ENCODE results near the gene NRF1.
A peak's percentile ranks its signal among the peaks of the same experiment; 100 is the strongest.
"Not testable (repeated sequence)": the region's sequence is repeated elsewhere in the genome, so short reads cannot be mapped to it uniquely, and the experiment has no call there.

NRF1 gene

GRCh38 chr7:129611246-129612111 is at the start of gene NRF1:
NRF1 (plus strand) TSS chr7:129611720; CDS start chr7:129657352, 45,632 bp downstream.
- H4K20me1 ChIP-seq, result peaks cover 27 to 47% (median 39%) of the 10 kb centered on the region in 11 experiments; a peak in 18 of 22 replicates
- H3K4me3 ChIP-seq, result peak within 1 kb of the TSS; percentile 76 to 90 (median 83)
- no peak for TF ChIP-seq Cebpa-rat (IDR thresholded peaks at IDR 0.05)
- H3K4me2 ChIP-seq, result peak within 1 kb of the TSS; percentile 89 to 98 (median 95)
- peaks cover 59 to 79% (median 69%) of the 10 kb centered on the region in 10 experiments for H3K4me1 ChIP-seq
- peak within 1 kb of the TSS; percentile 95 to 99 (median 98) for H3K27ac ChIP-seq
- H3K9me3 ChIP-seq (replicated peaks in 1 of 11), result 0 out of 22 replicates have a peak, but pooled peaks cover 0 to 3% (median 0%) of the 10 kb centered on the region in 11 experiments
- no peaks in the 10 kb centered on the region for H3K27me3 ChIP-seq
- H3K9ac ChIP-seq, result peak within 1 kb of the TSS; percentile 96 to 99 (median 98)
- peaks cover 13 to 31% (median 23%) of the 10 kb centered on the region in 11 experiments; a peak in 21 of 22 replicates for H3K36me3 ChIP-seq

GRCh38 chr7:129566323-129566722 is 45.2 kb upstream of the NRF1 start:
- H3K27me3 ChIP-seq; H3K4me3 ChIP-seq; H3K9me3 ChIP-seq (replicated peaks in 1 of 11); H3K9ac ChIP-seq; H3K36me3 ChIP-seq; H4K20me1 ChIP-seq; H3K27ac ChIP-seq: not testable (repeated sequence)
- Histone ChIP-seq H3K4me2 (peak overlapping the region in 3 of 11 experiments; percentile 1 to 65 (median 59); a peak in 4 of 22 replicates), H3K4me1 (peaks cover 0 to 34% (median 5%) of the 10 kb centered on the region in 10 experiments; a peak in 11 of 20 replicates)

- H4K20me1 ChIP-seq, result no peaks in the 10 kb centered on the region
- 0 out of 22 replicates have a peak, but pooled peaks cover 0 to 5% (median 0%) of the 10 kb centered on the region in 11 experiments for H3K27me3 ChIP-seq
- H3K9me3 ChIP-seq (replicated peaks in 1 of 11), result no peaks in the 10 kb centered on the region
- H3K4me2 ChIP-seq, result no peak overlapping the region
- H3K27ac ChIP-seq, result no peak overlapping the region
- no peaks in the 10 kb centered on the region for H3K36me3 ChIP-seq
- H3K4me1 ChIP-seq, result peaks cover 0 to 23% (median under 1%) of the 10 kb centered on the region in 10 experiments; a peak in 9 of 20 replicates
- H3K9ac ChIP-seq, result no peak overlapping the region
- no peak overlapping the region for H3K4me3 ChIP-seq
- TF ChIP-seq Cebpa-rat (IDR thresholded peaks at IDR 0.05), result no peak
These were observed 44.1 kb upstream of the NRF1 start for GRCh38 chr7:129567377-129567776.

- Histone ChIP-seq H3K4me3 (no peak overlapping the region), H3K27ac (no peak overlapping the region), H4K20me1 (no peaks in the 10 kb centered on the region), H3K4me1 (peaks cover 0 to 17% (median 0%) of the 10 kb centered on the region in 10 experiments; a peak in 6 of 20 replicates), H3K36me3 (no peaks in the 10 kb centered on the region), H3K27me3 (0 out of 22 replicates have a peak, but pooled peaks cover 0 to 5% (median 0%) of the 10 kb centered on the region in 11 experiments), H3K9ac (no peak overlapping the region), H3K4me2 (no peak overlapping the region), H3K9me3 (replicated peaks in 1 of 11) (no peaks in the 10 kb centered on the region)
- TF ChIP-seq Cebpa-rat (IDR thresholded peaks at IDR 0.05), result no peak
These were observed 43.3 kb upstream of the NRF1 start for GRCh38 chr7:129568240-129568639.

- H3K27me3 ChIP-seq, result no peaks in the 10 kb centered on the region
- no peak for TF ChIP-seq Cebpa-rat (IDR thresholded peaks at IDR 0.05)
- H3K27ac ChIP-seq, result no peak overlapping the region
- no peak overlapping the region for H3K4me3 ChIP-seq
- H3K9me3 ChIP-seq (replicated peaks in 1 of 11), result no peaks in the 10 kb centered on the region
- H3K36me3 ChIP-seq, result no peaks in the 10 kb centered on the region
- 0 out of 22 replicates have a peak overlapping the region, but pooled peaks of 1 of the 11 experiments have one; percentile 3 for H3K4me2 ChIP-seq
- H3K9ac ChIP-seq, result no peak overlapping the region
- H4K20me1 ChIP-seq, result no peaks in the 10 kb centered on the region
- H3K4me1 ChIP-seq, result peaks cover 0 to 17% (median 0%) of the 10 kb centered on the region in 10 experiments; a peak in 6 of 20 replicates
These were observed 42.2 kb upstream of the NRF1 start for GRCh38 chr7:129569326-129569725.

GRCh38 chr7:129569811-129570215 is 41.7 kb upstream of the NRF1 start:
- TF ChIP-seq Cebpa-rat (IDR thresholded peaks at IDR 0.05), result no peak
- no peak overlapping the region for H3K9ac ChIP-seq
- no peak overlapping the region for H3K4me3 ChIP-seq
- 0 out of 22 replicates have a peak overlapping the region, but pooled peaks of 1 of the 11 experiments have one; percentile 3 for H3K4me2 ChIP-seq
- no peak overlapping the region for H3K27ac ChIP-seq
- peaks cover 0 to 17% (median 0%) of the 10 kb centered on the region in 10 experiments; a peak in 6 of 20 replicates for H3K4me1 ChIP-seq
- H3K27me3 ChIP-seq, result no peaks in the 10 kb centered on the region
- H4K20me1 ChIP-seq, result no peaks in the 10 kb centered on the region
- no peaks in the 10 kb centered on the region for H3K36me3 ChIP-seq
- no peaks in the 10 kb centered on the region for H3K9me3 ChIP-seq (replicated peaks in 1 of 11)

GRCh38 chr7:129571201-129571600 is 40.3 kb upstream of the NRF1 start:
- Histone ChIP-seq H3K4me2 (no peak overlapping the region), H3K9me3 (replicated peaks in 1 of 11) (peaks cover 0 to 8% (median 0%) of the 10 kb centered on the region in 11 experiments; a peak in 5 of 22 replicates), H3K36me3 (no peaks in the 10 kb centered on the region), H3K4me1 (peaks cover 0 to 10% (median 0%) of the 10 kb centered on the region in 10 experiments; a peak in 6 of 20 replicates), H3K27me3 (no peaks in the 10 kb centered on the region), H4K20me1 (no peaks in the 10 kb centered on the region), H3K4me3 (no peak overlapping the region), H3K9ac (no peak overlapping the region), H3K27ac (no peak overlapping the region)
- no peak for TF ChIP-seq Cebpa-rat (IDR thresholded peaks at IDR 0.05)

- Histone ChIP-seq H3K27me3 (no peaks in the 10 kb centered on the region), H3K4me2 (no peak overlapping the region), H3K9ac (no peak overlapping the region), H3K27ac (no peak overlapping the region), H3K9me3 (replicated peaks in 1 of 11) (peaks cover 0 to 18% (median 7%) of the 10 kb centered on the region in 11 experiments; a peak in 13 of 22 replicates), H3K4me3 (no peak overlapping the region), H3K4me1 (peaks cover 0 to under 1% (median 0%) of the 10 kb centered on the region in 10 experiments; a peak in 2 of 20 replicates), H3K36me3 (no peaks in the 10 kb centered on the region), H4K20me1 (no peaks in the 10 kb centered on the region)
- TF ChIP-seq Cebpa-rat (IDR thresholded peaks at IDR 0.05), result no peak
These were observed 39.3 kb upstream of the NRF1 start for GRCh38 chr7:129572205-129572604.

- Histone ChIP-seq H3K9me3 (replicated peaks in 1 of 11) (peaks cover 21 to 41% (median 30%) of the 10 kb centered on the region in 11 experiments), H3K27me3 (no peaks in the 10 kb centered on the region), H3K4me2 (no peak overlapping the region), H3K4me3 (no peak overlapping the region), H3K27ac (no peak overlapping the region), H3K9ac (no peak overlapping the region), H3K36me3 (0 out of 22 replicates have a peak, but pooled peaks cover 0 to 6% (median 0%) of the 10 kb centered on the region in 11 experiments), H3K4me1 (no peaks in the 10 kb centered on the region), H4K20me1 (no peaks in the 10 kb centered on the region)
- no peak for TF ChIP-seq Cebpa-rat (IDR thresholded peaks at IDR 0.05)
These were observed 37.0 kb upstream of the NRF1 start for GRCh38 chr7:129574487-129574886.

All from BLaER1 treated with 17β-estradiol and CSF1 and Interleukin-3, amounts not matched to agents 10 nM and 100 nM (cell line).